ENCODE measurements around the gene PLXDC1.

DNA sequence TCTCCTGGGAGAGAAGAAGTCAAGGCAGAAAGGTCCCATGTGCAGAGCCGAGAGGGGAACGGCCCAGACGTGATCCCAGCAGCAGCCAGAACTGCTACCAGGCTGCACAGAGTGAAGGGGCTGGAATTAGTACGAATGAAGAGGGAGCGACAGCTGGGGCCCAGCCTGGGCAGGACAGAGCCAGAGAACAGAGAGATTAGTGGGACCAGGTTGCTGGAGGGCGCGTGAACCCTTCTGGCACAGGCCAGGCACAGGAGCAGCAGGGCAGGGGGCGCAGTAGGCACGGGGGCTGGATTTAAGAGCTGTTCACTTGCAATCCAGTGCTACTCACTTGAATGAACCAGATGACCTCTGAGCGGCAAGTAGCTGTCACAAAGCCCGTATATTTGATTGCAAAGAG, 66.9 kb downstream of the PLXDC1 start:
- TF ChIP-seq, protein P1, sequence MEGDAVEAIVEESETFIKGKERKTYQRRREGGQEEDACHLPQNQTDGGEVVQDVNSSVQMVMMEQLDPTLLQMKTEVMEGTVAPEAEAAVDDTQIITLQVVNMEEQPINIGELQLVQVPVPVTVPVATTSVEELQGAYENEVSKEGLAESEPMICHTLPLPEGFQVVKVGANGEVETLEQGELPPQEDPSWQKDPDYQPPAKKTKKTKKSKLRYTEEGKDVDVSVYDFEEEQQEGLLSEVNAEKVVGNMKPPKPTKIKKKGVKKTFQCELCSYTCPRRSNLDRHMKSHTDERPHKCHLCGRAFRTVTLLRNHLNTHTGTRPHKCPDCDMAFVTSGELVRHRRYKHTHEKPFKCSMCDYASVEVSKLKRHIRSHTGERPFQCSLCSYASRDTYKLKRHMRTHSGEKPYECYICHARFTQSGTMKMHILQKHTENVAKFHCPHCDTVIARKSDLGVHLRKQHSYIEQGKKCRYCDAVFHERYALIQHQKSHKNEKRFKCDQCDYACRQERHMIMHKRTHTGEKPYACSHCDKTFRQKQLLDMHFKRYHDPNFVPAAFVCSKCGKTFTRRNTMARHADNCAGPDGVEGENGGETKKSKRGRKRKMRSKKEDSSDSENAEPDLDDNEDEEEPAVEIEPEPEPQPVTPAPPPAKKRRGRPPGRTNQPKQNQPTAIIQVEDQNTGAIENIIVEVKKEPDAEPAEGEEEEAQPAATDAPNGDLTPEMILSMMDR (IDR thresholded peaks at IDR 0.05 in 8 of 11, conservative IDR thresholded peaks at IDR 0.05 in 3 of 11) = no peak
- TF ChIP-seq POLR2AphosphoS5 (IDR thresholded peaks at IDR 0.05) (no peak), POLR2A (IDR thresholded peaks at IDR 0.05) (no peak)
